Measurements from ENCODE around the gene SENP2. TPM values are rescaled to one million over a fixed set of nuclear protein-coding genes. Genes with fewer than 3 reads are reported as not detected.

SENP2 gene
- total and polyA plus RNA-seq, 2 of the 13 experiments (the other 11 are each of a cell fraction or from before 2014, with no cell fraction given), result 7.7 to 46.2 TPM

DNA sequence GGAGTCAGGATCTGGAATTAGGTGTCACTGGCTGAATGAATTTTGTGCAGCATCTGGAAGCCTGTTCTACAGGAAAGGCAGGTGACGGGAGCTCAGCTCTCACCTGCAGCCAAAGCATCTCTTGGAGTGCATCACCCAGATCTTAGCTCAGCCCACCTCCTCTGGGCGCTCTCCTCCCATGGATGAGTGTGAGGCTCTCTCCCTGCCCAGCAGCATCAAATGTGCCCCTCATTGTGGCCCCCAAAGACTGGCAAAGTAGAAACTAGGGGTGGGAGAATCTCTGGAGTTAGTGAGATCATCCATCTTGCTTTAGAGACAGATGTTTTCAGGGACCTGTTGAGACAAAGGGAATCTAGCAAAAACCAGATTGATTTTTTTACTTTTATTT, 68.7 kb downstream of the SENP2 start:
- ATAC-seq (no peak), DNase-seq (ENCODE audit: low spot score) (no peak), FAIRE-seq (no peak)
- H3K4me1 ChIP-seq (ENCODE audit: insufficient read depth, low read length), result no peaks in the 10 kb centered on the region
- no peak overlapping the region for H3K4me3 ChIP-seq (replicated peaks in 1 of 3; ENCODE audit: insufficient read depth in 1 of 3, low read depth in 2 of 3, low read length in 3 of 3)
- in situ Hi-C loops (cut with HindIII; ENCODE audit: extremely low pct_ligation_motif_present, low pct_unique_long_range_greater_than_20kb) (loop anchor here (10.0 kb wide), 1 partner anchor 250 kb away; no protein-coding TSS in a partner anchor), intact Hi-C loops (cut with micrococcal nuclease; ENCODE audit: unreplicated experiment) (no loop called here)
- H3K36me3 ChIP-seq (replicated peaks in 1 of 2; ENCODE audit: control insufficient read depth in 1 of 2, insufficient read depth in 2 of 2, low read length in 2 of 2), result peaks cover 42 to 71% of the 10 kb centered on the region in 2 experiments
- ChIA-PET CTCF (ENCODE audit: low intra/inter-chr PET ratio, low total read pairs) (no interaction called here), POLR2A (no interaction called here)
- H3K9me3 ChIP-seq (ENCODE audit: low read length), result no peaks in the 10 kb centered on the region
- no peak overlapping the region for H3K4me2 ChIP-seq (ENCODE audit: low read depth, low read length)
- 0 out of 2 replicates have a peak, but pooled peaks cover 3% of the 10 kb centered on the region for H4K20me1 ChIP-seq (ENCODE audit: insufficient read depth, low read length)
- no peak overlapping the region for H3K9ac ChIP-seq (ENCODE audit: insufficient read depth, low read depth, low read length)
- H3K27me3 ChIP-seq (ENCODE audit: control insufficient read depth in 1 of 2, insufficient read depth in 2 of 2, low read length in 2 of 2), result no peaks in the 10 kb centered on the region
- no TSS peak for BruUV-seq (replicated peaks)
- no peak overlapping the region for H3K27ac ChIP-seq (ENCODE audit: extremely low read length, insufficient read depth, low read length)
- TF ChIP-seq ZNF234 (CRISPR knock-in tag; conservative IDR thresholded peaks at IDR 0.05) (no peak), SMC3 (IDR thresholded peaks at IDR 0.05; ENCODE audit: low read length) (no peak), CBX5 (CRISPR knock-in tag; IDR thresholded peaks at IDR 0.05; ENCODE audit: borderline replicate concordance) (no peak), HNRNPUL1 (IDR thresholded peaks at IDR 0.05; ENCODE audit: low read depth, low read length) (no peak), ZFP41 (CRISPR knock-in tag; IDR thresholded peaks at IDR 0.05; ENCODE audit: borderline replicate concordance) (no peak), RBM39 (IDR thresholded peaks at IDR 0.05; ENCODE audit: low read depth, low read length, poor library complexity, severe bottlenecking) (no peak), FOXK1 (CRISPR knock-in tag; IDR thresholded peaks at IDR 0.05; ENCODE audit: borderline replicate concordance, low read depth) (no peak), ZNF451 (CRISPR knock-in tag; IDR thresholded peaks at IDR 0.05) (no peak), HNRNPK (IDR thresholded peaks at IDR 0.05; ENCODE audit: low read depth, low read length, poor library complexity, severe bottlenecking) (no peak), ZNF644 (CRISPR knock-in tag; IDR thresholded peaks at IDR 0.05; ENCODE audit: low read depth) (no peak), ZNF484 (CRISPR knock-in tag; IDR thresholded peaks at IDR 0.05; ENCODE audit: borderline replicate concordance, low read depth) (no peak)
- TF ChIP-seq, protein P1, sequence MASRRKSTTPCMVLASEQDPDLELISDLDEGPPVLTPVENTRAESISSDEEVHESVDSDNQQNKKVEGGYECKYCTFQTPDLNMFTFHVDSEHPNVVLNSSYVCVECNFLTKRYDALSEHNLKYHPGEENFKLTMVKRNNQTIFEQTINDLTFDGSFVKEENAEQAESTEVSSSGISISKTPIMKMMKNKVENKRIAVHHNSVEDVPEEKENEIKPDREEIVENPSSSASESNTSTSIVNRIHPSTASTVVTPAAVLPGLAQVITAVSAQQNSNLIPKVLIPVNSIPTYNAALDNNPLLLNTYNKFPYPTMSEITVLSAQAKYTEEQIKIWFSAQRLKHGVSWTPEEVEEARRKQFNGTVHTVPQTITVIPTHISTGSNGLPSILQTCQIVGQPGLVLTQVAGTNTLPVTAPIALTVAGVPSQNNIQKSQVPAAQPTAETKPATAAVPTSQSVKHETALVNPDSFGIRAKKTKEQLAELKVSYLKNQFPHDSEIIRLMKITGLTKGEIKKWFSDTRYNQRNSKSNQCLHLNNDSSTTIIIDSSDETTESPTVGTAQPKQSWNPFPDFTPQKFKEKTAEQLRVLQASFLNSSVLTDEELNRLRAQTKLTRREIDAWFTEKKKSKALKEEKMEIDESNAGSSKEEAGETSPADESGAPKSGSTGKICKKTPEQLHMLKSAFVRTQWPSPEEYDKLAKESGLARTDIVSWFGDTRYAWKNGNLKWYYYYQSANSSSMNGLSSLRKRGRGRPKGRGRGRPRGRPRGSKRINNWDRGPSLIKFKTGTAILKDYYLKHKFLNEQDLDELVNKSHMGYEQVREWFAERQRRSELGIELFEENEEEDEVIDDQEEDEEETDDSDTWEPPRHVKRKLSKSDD (CRISPR knock-in tag; IDR thresholded peaks at IDR 0.05; ENCODE audit: low read depth), result no peak
- TF ChIP-seq, protein P2, sequence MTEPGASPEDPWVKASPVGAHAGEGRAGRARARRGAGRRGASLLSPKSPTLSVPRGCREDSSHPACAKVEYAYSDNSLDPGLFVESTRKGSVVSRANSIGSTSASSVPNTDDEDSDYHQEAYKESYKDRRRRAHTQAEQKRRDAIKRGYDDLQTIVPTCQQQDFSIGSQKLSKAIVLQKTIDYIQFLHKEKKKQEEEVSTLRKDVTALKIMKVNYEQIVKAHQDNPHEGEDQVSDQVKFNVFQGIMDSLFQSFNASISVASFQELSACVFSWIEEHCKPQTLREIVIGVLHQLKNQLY (CRISPR knock-in tag; IDR thresholded peaks at IDR 0.05), result no peak
- TF ChIP-seq, protein P3, sequence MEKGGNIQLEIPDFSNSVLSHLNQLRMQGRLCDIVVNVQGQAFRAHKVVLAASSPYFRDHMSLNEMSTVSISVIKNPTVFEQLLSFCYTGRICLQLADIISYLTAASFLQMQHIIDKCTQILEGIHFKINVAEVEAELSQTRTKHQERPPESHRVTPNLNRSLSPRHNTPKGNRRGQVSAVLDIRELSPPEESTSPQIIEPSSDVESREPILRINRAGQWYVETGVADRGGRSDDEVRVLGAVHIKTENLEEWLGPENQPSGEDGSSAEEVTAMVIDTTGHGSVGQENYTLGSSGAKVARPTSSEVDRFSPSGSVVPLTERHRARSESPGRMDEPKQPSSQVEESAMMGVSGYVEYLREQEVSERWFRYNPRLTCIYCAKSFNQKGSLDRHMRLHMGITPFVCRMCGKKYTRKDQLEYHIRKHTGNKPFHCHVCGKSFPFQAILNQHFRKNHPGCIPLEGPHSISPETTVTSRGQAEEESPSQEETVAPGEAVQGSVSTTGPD (CRISPR knock-in tag; IDR thresholded peaks at IDR 0.05), result no peak
- TF ChIP-seq, protein P4, sequence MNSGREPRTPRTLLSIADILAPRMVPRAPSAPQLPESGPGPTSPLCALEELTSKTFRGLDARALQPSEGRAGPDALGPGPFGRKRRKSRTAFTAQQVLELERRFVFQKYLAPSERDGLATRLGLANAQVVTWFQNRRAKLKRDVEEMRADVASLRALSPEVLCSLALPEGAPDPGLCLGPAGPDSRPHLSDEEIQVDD (CRISPR knock-in tag; IDR thresholded peaks at IDR 0.05; ENCODE audit: borderline replicate concordance), result no peak
- TF ChIP-seq, protein P5, sequence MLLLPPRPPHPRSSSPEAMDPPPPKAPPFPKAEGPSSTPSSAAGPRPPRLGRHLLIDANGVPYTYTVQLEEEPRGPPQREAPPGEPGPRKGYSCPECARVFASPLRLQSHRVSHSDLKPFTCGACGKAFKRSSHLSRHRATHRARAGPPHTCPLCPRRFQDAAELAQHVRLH (CRISPR knock-in tag; IDR thresholded peaks at IDR 0.05; ENCODE audit: borderline replicate concordance, low read depth), result no peak
- WGBS (ENCODE audit: low lambda C conversion rate), result 92% methylated on average over 2 of the region's 2 CpGs
- H3K79me2 ChIP-seq (ENCODE audit: insufficient read depth, low read length), result no peaks in the 10 kb centered on the region
- no peak overlapping the region for H2AFZ ChIP-seq (ENCODE audit: low read length)

All from HepG2 (cell line).